ENCODE data around the gene G6PC3.

GRCh38 chr17:44091200-44091997 is 20.9 kb downstream of the G6PC3 start:
- TF ChIP-seq CTCF (IDR thresholded peaks at IDR 0.05; ENCODE audit: poor library complexity) (no peak), EZH2 (IDR thresholded peaks at IDR 0.05; ENCODE audit: borderline replicate concordance) (no peak), EZH2phosphoT487 (IDR thresholded peaks at IDR 0.05; ENCODE audit: low read depth, severe bottlenecking, unreplicated experiment) (no peak)

Data from hepatocyte (in vitro differentiated cells).